ENCODE measurements around the gene DGCR8.

Gene DGCR8

GRCh38 chr22:20142711-20143621 is 62.9 kb downstream of the DGCR8 start:
- no peak for DNase-seq

GRCh38 chr22:20143883-20144665 is 64.0 kb downstream of the DGCR8 start:
- no peak for DNase-seq

- DNase-seq, result no peak
These were observed 65.3 kb downstream of the DGCR8 start for GRCh38 chr22:20145206-20145831.

- no peak for DNase-seq
These were observed 65.8 kb downstream of the DGCR8 start for GRCh38 chr22:20145832-20146223.

- no peak for DNase-seq
These were observed 66.7 kb downstream of the DGCR8 start for GRCh38 chr22:20146777-20147176.

- no peak for DNase-seq
These were observed 67.4 kb downstream of the DGCR8 start for GRCh38 chr22:20147237-20147988.

- no peak for DNase-seq
These were observed 68.4 kb downstream of the DGCR8 start for GRCh38 chr22:20148414-20148813.

- DNase-seq, result no peak
These were observed 69.5 kb downstream of the DGCR8 start for GRCh38 chr22:20149257-20150250.

GRCh38 chr22:20150381-20151275 is 70.6 kb downstream of the DGCR8 start, which contains the start of gene CCDC188:
CCDC188 (minus strand) TSS chr22:20151055; CDS start chr22:20150986, 69 bp downstream.
- no peak for DNase-seq

- no peak for DNase-seq
These were observed 71.2 kb downstream of the DGCR8 start for GRCh38 chr22:20151276-20151588.

GRCh38 chr22:20152464-20152890 is 72.4 kb downstream of the DGCR8 start:
- no peak for DNase-seq

GRCh38 chr22:20153945-20154344 is 73.9 kb downstream of the DGCR8 start:
- no peak for DNase-seq

GRCh38 chr22:20154602-20155187 is 74.7 kb downstream of the DGCR8 start:
- DNase-seq, result no peak

- peak; percentile 4 for DNase-seq
These were observed 75.4 kb downstream of the DGCR8 start for GRCh38 chr22:20155330-20156041.

GRCh38 chr22:20156042-20156389 is 76.0 kb downstream of the DGCR8 start:
- no peak for DNase-seq

GRCh38 chr22:20156611-20157429 is 76.8 kb downstream of the DGCR8 start:
- DNase-seq, result peak; percentile 3

GRCh38 chr22:20157430-20158183 is 77.6 kb downstream of the DGCR8 start:
- DNase-seq, result no peak

All from NCI-H526 treated with DMSO at 0.1 percent for 48 hours (cell line).